Ascending aorta (tissue), 2 donors: ENCODE measurements around the gene SCUBE3. TPM values are rescaled to one million over a fixed set of nuclear protein-coding genes. Genes with fewer than 3 reads are reported as not detected.

ENCODE experiments used
- DNase-seq, 2 donors: peaks; one replicate each; pipeline ENCODE4 v3.0.0-alpha.2; 2019; ENCODE audit warnings: low spot score in 2 of 2
- H3K27ac ChIP-seq, 2 donors: fragments of 200-600 bp; sonication (generic); one replicate each; pipeline ENCODE4 v1.5.1; 2016 to 2017; ENCODE audit warnings: mild to moderate bottlenecking in 1 of 2
- H3K27me3 ChIP-seq: fragments of 200-600 bp; sonication (generic); one replicate; pipeline ENCODE4 v1.5.1; 2017
- H3K36me3 ChIP-seq, 2 donors: fragments of 200-600 bp; sonication (generic); one replicate each; pipeline ENCODE4 v1.5.1; 2016
- H3K4me1 ChIP-seq, 2 donors: fragments of 200-600 bp; sonication (generic); one replicate each; pipeline ENCODE4 v1.5.1; 2016 to 2017; ENCODE audit warnings: mild to moderate bottlenecking in 1 of 2
- H3K4me3 ChIP-seq, 2 donors: fragments of 200-600 bp; sonication (generic); one replicate each; pipeline ENCODE4 v1.5.1; 2016 to 2017; ENCODE audit warnings: mild to moderate bottlenecking in 1 of 2
- H3K9me3 ChIP-seq, 2 donors: fragments of 200-600 bp; sonication (generic); one replicate each; pipeline ENCODE4 v1.5.1; 2016
- CTCF ChIP-seq, 3 experiments: fragments of 200-600 bp in 2 of 3; fragments of 450-650 bp in 1 of 3; sonication (generic) in 2 of 3; IDR thresholded peaks; one replicate each; pipeline ENCODE4 v1.5.1; 2016 to 2019; ENCODE audit warnings: antibody characterized with exemption in 3 of 3, mild to moderate bottlenecking in 1 of 3, moderate library complexity in 1 of 3
- intact Hi-C: fragments of 100-400 bp; cut with DNase I; formaldehyde crosslinking; loops from one replicate; pipeline ENCODE4 v1.15.1; 2023
- total RNA-seq: library from RNA; depleted of rRNA; stranded (reverse); fragments of >200 nt; gene quantifications from one replicate; pipeline ENCODE4 v1.1.0, GENCODE V29; 2016

SCUBE3 gene
- total RNA-seq, 1 donor from 2014 or later, result 29.5 TPM

GRCh38 chr6:35295521-35296315, 82.0 kb downstream of the SCUBE3 start:
- H3K4me3 ChIP-seq, result no peak overlapping the region
- no peak for DNase-seq
- H3K27me3 ChIP-seq, result no peaks in the 10 kb centered on the region
- peaks cover 0 to 3% of the 10 kb centered on the region in 2 donors for H3K4me1 ChIP-seq
- no peak for TF ChIP-seq CTCF (IDR thresholded peaks at IDR 0.05)
- H3K9me3 ChIP-seq, result no peaks in the 10 kb centered on the region
- peaks cover 36 to 45% of the 10 kb centered on the region in 2 donors for H3K36me3 ChIP-seq
- H3K27ac ChIP-seq, result no peak overlapping the region
- intact Hi-C loops, result loop anchor here (2.0 kb wide), 1 partner anchor 153 kb away; no protein-coding TSS in a partner anchor

DNA sequence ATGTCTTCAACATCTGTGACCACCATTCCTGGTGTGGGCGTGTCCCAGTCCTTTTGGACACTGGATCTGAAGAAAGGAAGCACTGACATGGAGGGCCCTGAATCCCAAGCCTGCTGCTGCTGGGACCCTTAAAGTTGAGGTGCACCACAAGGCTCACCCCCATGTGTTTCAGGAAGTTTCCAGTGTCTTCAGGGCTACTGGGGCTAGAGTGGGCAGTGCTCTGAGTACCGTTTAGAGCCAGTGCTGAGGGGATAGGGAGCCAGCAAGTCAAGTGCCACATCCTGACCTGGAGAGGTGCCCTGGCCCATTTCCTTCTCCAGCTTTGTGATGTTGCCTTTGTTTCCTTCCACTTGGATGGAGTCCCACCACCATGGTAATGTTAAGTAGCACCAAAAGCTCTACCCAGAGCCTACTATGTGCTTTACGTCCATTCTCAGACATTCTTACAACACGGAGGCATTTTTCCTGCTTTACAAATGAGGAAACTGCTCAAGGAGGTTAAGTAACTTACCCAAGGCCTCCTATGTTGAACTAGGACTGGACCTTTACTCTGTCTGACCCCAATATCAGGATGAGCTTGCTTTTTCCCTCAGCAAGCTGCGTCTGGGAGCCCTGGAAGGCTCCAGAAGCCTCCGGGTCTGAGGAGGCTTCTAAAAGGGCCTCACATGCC, 83.3 kb downstream of the SCUBE3 start:
- H3K27ac ChIP-seq, result peak overlapping the region in 1 of 2 donors; percentile 15
- H3K9me3 ChIP-seq, result no peaks in the 10 kb centered on the region
- intact Hi-C loops, result loop anchor here (2.0 kb wide), 1 partner anchor 152 kb away; no protein-coding TSS in a partner anchor
- no peak for TF ChIP-seq CTCF (IDR thresholded peaks at IDR 0.05)
- H3K4me1 ChIP-seq, result peaks cover 0 to 3% of the 10 kb centered on the region in 2 donors
- peak overlapping the region in 1 of 2 donors; percentile 53 for H3K4me3 ChIP-seq
- H3K36me3 ChIP-seq, result peaks cover 24 to 32% of the 10 kb centered on the region in 2 donors
- H3K27me3 ChIP-seq, result no peaks in the 10 kb centered on the region
- no peak for DNase-seq

DNA sequence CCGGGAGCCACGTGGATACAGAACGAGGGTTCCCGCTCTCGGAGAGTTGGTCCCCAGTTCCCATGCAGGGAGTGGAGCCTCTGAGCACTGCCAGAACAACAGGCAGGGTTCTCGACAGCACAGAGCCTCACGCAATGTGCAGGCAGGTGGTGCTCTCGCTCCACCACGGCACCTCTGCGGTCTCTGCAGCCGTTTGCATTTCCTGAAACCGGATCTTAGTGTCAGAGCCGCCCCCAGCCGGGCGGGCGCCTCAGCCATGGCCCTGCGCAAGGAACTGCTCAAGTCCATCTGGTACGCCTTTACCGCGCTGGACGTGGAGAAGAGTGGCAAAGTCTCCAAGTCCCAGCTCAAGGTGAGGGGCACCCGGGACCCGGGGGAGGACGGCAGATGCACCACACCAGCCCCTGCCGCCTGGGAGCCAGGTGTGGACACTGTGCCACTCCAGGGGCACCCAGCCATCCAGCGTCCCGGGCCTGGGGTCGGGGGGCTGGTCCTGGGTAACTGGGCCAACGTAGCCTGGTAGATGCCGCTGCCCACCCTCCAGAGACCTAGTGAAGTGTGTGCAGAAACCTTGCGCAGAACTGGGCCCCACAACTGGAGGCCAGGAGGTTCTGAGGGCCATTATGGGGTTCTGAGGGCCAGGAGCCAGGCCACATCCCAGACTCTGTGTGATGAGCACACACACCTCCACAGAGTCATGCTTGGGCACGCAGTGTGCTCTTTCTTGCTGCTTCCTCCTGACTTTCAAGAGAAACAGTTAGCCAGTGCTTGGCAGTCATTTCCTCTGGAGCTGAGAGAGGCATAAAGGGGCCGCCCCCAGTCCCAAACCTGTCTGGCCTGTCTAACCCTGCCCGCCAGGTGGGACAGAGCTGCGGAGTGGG, 84.1 kb downstream of the SCUBE3 start, which contains the start of gene DEF6:
Gene DEF6, plus strand, starts transcription at position 218 of the 881 bp plus-strand sequence. Its CDS starts 39 bp downstream, at position 257.
- Histone ChIP-seq H3K4me3 (peak within 1 kb of the TSS; percentile 21 to 53), H3K27me3 (no peaks in the 10 kb centered on the region), H3K4me1 (peaks cover 0 to 3% of the 10 kb centered on the region in 2 donors), H3K9me3 (no peaks in the 10 kb centered on the region), H3K27ac (peak within 1 kb of the TSS; percentile 7 to 15), H3K36me3 (peaks cover 17 to 24% of the 10 kb centered on the region in 2 donors)
- peak; percentile 43 to 83 (median 68) for TF ChIP-seq CTCF (IDR thresholded peaks at IDR 0.05)
- peak; percentile 62 to 86 for DNase-seq
- intact Hi-C loops, result loop anchor here (2.0 kb wide), 1 partner anchor 151 kb away; no protein-coding TSS in a partner anchor

GRCh38 chr6:35298625-35299140, 84.9 kb downstream of the SCUBE3 start:
- H3K36me3 ChIP-seq, result peaks cover 9 to 16% of the 10 kb centered on the region in 2 donors
- no peaks in the 10 kb centered on the region for H3K27me3 ChIP-seq
- H3K4me3 ChIP-seq, result peak overlapping the region in 1 of 2 donors; percentile 53
- no peak for TF ChIP-seq CTCF (IDR thresholded peaks at IDR 0.05)
- intact Hi-C loops, result no loop called here
- H3K4me1 ChIP-seq, result peaks cover 0 to 3% of the 10 kb centered on the region in 2 donors
- no peaks in the 10 kb centered on the region for H3K9me3 ChIP-seq
- DNase-seq, result no peak
- peak overlapping the region in 1 of 2 donors; percentile 7 for H3K27ac ChIP-seq

DNA sequence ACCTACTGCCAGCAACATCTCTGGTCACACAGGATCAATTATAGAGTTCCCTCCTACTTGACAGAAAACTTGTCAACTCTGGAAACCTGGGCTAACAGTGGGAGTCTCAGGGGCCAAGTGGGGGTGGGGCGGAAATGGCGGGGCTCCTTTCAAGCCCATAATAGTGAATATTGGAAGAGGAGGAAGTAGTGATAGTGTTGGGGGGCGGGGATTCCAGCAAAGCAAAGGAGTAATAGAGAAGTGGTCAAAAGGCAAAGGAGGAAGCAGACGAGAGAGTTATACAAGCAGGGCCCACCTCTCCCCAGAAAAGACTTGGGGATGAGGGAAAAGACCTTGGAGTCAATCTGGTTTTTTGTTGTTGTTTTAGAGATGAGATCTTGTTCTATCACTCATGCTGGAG, 85.9 kb downstream of the SCUBE3 start:
- peaks cover 5 to 13% of the 10 kb centered on the region in 2 donors for H3K36me3 ChIP-seq
- no peak for TF ChIP-seq CTCF (IDR thresholded peaks at IDR 0.05)
- no peak for DNase-seq
- H3K4me3 ChIP-seq, result no peak overlapping the region
- peaks cover 0 to 3% of the 10 kb centered on the region in 2 donors for H3K4me1 ChIP-seq
- H3K27ac ChIP-seq, result no peak overlapping the region
- no peaks in the 10 kb centered on the region for H3K9me3 ChIP-seq
- intact Hi-C loops, result no loop called here
- no peaks in the 10 kb centered on the region for H3K27me3 ChIP-seq
